ENCODE data around the gene ISYNA1.

Gene ISYNA1

GRCh38 chr19:18468517-18468916 is 30.6 kb upstream of the ISYNA1 start:
- in situ Hi-C loops (cut with HindIII; ENCODE audit: low sequenced_read_pairs), result no loop called here

GRCh38 chr19:18467978-18468377 is 30.0 kb upstream of the ISYNA1 start:
- in situ Hi-C loops (cut with HindIII; ENCODE audit: low sequenced_read_pairs), result no loop called here

DNA sequence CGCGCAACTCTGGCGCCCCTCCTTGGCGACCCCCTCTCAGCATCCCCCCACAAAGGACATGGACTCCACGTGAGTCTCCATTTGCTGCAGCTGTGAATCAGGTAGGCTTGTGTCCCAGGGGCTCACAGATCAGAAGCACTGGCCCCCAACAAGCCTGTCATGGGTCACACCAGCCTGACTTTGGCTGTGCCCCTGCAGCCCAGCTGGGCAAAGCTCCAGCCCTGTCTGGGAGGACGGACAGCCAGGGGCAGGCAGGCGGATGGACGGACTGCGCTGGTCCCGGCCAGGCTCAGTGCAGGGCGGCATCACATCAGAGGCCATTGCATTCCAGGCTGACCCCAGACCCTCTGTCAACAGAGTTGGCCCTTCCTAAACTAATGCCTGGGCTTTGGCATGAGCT is 28.4 kb upstream of the ISYNA1 start:
- in situ Hi-C loops (cut with HindIII; ENCODE audit: low sequenced_read_pairs), result no loop called here

GRCh38 chr19:18465964-18466339 is 28.0 kb upstream of the ISYNA1 start:
- in situ Hi-C loops (cut with HindIII; ENCODE audit: low sequenced_read_pairs), result no loop called here

DNA sequence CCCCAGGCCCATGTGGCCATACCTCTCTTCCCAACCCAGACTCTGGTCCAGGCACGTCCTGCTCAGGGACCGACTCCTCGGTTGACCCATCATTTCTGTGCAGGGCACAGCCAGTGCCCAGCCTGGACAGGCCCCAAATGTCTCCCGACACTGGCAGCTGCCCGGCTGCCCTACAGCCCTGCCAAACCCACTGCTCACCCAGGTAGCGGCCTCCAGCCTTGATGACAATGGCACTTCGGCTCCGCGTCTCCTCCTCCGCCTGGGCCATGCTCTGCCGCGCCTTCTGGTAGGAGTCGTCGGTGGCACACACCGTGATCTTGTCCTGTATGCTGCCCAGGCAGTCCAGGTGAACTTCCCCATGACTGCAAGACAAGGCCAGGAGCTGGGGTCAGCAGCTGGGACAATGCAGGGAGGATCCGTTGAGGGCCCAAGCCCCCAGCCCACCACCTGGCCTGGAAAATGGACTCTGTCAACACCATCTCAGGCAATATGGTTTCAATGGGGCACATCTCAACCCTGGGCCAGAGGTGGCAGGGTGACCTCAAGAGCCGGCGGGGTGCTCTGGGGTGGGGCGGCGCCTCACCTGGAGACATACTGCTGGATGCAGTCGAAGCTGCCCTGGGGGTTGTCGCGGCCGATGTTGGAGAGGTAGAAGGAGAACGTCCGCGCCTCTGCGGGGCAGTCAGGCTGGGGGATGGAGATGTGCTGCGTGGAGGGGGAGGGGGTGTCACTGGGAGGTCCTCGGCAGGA is 27.5 kb upstream of the ISYNA1 start:
- in situ Hi-C loops (cut with HindIII; ENCODE audit: low sequenced_read_pairs), result no loop called here

GRCh38 chr19:18464646-18465045 is 26.7 kb upstream of the ISYNA1 start:
- in situ Hi-C loops (cut with HindIII; ENCODE audit: low sequenced_read_pairs), result loop anchor here (5.0 kb wide), 2 partner anchors 63 to 208 kb away; no protein-coding TSS in a partner anchor

GRCh38 chr19:18461471-18461870 is 23.5 kb upstream of the ISYNA1 start:
- in situ Hi-C loops (cut with HindIII; ENCODE audit: low sequenced_read_pairs), result loop anchor here (5.0 kb wide), 2 partner anchors 66 to 211 kb away; no protein-coding TSS in a partner anchor

- in situ Hi-C loops (cut with HindIII; ENCODE audit: low sequenced_read_pairs), result loop anchor here (5.0 kb wide), 2 partner anchors 66 to 211 kb away; no protein-coding TSS in a partner anchor
Observed at GRCh38 chr19:18460900-18461299, 23.0 kb upstream of the ISYNA1 start.

DNA sequence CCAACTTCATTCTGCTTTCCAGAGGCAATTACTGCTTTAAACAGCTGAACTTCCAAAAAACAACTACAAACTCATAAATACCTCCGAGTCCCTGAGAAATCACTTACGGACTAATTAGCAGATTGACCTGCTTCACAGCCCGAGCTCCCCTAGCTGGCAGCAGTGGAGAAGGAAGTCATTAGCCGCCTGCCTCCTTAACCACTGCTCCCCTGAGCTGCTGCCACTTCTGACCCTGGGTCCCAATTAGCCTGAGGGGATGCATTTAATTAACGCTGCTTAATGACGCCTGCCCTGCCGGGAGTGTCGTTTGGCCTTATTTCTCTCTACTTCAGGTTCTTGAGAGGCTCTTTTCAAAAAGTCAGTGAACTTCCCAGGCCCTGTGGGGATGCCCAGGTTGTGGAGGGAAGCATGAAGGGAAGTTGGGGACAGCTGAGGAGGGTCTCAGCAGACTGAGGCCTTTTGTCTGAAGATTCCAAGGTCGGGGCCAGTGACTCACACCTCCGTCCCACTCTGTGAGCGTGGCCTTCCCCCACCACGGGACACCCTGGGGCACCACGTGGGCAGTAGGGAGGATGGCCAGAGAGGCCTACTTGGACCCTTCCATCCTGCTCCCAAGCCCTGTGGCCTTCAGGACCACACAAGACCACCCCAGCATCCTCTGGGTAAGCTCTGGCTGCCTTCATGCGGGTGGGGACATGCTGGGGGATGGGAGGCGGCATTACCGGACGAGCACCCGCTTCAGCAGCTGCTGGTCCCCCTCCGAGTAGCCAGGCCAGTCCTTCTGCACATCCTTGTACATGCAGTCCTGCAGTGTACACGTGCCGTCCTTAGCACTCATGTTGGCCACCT is 19.8 kb upstream of the ISYNA1 start:
- in situ Hi-C loops (cut with HindIII; ENCODE audit: low sequenced_read_pairs), result no loop called here

- in situ Hi-C loops (cut with HindIII; ENCODE audit: low sequenced_read_pairs), result no loop called here
Observed at GRCh38 chr19:18456974-18457373, 19.0 kb upstream of the ISYNA1 start.

DNA sequence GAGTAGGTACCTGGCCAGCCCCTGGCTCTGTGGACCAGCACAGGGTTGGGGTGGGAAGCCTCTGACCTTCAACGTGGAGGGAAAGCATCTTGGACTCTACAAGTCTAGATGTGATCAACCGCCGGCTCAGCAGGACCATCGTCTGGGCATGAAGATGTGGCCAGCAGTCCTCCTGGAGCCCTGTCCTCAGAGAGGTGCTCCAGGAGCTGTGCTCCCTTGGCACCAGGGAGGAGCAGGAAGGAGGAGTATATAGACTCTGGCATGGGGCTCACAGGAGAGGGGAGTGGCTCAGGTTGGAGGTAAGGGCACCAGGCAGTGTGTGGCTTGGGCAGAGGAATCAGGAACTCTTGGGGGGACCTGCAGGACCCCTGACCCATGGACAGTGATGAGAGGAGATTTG is 18.3 kb upstream of the ISYNA1 start:
- in situ Hi-C loops (cut with HindIII; ENCODE audit: low sequenced_read_pairs), result no loop called here

- in situ Hi-C loops (cut with HindIII; ENCODE audit: low sequenced_read_pairs), result no loop called here
Observed at GRCh38 chr19:18453269-18454024, 15.5 kb upstream of the ISYNA1 start.

GRCh38 chr19:18452386-18452785 is 14.5 kb upstream of the ISYNA1 start:
- in situ Hi-C loops (cut with HindIII; ENCODE audit: low sequenced_read_pairs), result no loop called here

DNA sequence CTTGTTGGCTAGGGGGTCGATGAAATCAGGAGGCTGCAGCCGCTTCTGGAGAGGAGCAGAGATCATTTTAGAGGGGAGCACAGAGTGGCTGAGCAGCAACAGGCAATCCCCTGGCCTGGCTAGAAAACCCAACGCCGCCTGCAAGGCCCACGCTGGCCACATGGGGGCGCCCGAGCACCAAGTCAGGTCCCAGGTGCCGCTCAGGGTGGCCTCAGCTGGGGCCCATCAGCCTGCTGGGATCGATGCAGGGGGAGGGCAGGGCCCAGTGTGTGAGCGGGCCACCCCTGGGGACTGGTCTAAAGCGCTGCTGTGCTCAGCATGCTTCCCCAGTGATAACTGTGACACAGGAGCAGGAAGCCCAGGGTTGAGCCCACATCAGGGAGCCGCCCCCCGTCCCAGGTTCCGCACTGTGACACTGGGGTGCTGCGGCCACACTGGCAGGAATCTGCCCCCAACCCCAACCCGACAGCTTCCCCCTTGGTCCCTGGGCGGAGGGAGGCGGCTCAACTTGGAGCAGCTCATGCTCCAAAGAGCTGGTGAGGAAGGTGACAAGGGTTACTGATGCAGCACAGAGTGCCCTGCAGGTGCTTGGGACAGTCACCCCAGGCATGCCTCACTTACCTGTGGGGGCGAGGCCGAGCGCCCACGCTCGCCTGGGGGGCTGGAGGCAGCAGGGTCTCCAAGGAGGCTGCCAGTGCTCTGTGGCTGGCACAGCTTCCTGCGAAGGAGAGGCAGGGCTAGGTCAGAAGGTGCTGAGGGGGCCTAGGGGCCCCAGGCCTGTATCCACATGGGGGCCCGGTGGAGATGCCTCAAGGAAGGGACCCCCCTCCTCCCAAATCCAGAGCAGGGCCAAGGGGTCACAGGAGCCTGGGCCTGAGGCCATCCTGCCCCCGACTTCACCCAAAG is 13.3 kb upstream of the ISYNA1 start:
- in situ Hi-C loops (cut with HindIII; ENCODE audit: low sequenced_read_pairs), result no loop called here

GRCh38 chr19:18450021-18450930 is 12.3 kb upstream of the ISYNA1 start:
- in situ Hi-C loops (cut with HindIII; ENCODE audit: low sequenced_read_pairs), result no loop called here

- in situ Hi-C loops (cut with HindIII; ENCODE audit: low sequenced_read_pairs), result no loop called here
Observed at GRCh38 chr19:18449552-18449951, 11.6 kb upstream of the ISYNA1 start.

- in situ Hi-C loops (cut with HindIII; ENCODE audit: low sequenced_read_pairs), result no loop called here
Observed at GRCh38 chr19:18446811-18447359, 9.0 kb upstream of the ISYNA1 start.

DNA sequence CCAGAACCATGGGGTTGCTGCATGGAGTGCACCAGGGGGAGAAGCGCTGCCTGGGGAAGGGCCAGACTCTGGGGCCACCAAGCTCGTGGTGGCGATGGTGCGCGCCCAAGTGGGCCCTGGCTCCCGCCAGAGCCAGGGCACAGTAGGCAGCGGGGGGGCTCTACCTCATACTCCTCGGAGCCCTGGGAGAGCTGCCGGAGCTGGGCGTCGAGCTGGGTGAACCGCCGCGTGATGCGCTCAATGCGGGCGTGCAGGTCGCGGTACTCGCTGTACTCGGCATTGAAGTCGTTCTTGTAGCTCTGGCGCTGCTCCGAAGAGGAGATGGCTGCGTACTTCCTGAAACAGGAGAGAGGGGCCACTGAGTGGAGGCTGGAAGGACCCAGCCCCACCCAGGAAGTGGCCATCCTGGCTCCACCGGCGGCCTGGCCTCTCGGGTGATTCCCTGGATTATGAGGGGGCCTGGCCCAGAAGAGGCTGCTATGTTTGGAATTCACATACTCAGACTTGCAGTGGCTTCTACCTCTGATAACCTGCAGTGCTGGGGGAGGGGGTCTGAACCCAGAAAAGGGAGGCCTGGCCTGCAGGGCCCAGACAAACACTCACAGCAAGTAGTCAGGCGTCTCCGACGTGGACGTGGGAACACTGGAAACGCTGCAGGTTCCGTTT is 8.3 kb upstream of the ISYNA1 start:
- in situ Hi-C loops (cut with HindIII; ENCODE audit: low sequenced_read_pairs), result no loop called here
